Upper lobe of left lung (tissue), 6 donors: ENCODE results near the gene BTBD10. TPM values are rescaled to one million over a fixed set of nuclear protein-coding genes. Genes with fewer than 3 reads are reported as not detected.

Experiments used
- ATAC-seq, 2 donors: fragments of 200-7000 bp; cut with Tn5 transposase; one replicate each; pipeline ENCODE4 v1.9.1; 2022; ENCODE audit warnings: mild to moderate bottlenecking in 2 of 2, moderate library complexity in 2 of 2; ENCODE audit not compliant: low FRiP score in 2 of 2
- DNase-seq, 2 donors: peaks; one replicate each; pipeline ENCODE4 v3.0.0-alpha.2; 2019 to 2020
- H3K27ac ChIP-seq, 4 donors: fragments of 200-600 bp; sonication (generic); one replicate each; pipeline ENCODE4 v1.5.1; 2016 to 2019
- H3K27me3 ChIP-seq, 4 donors: fragments of 200-600 bp; sonication (generic); one replicate each; pipeline ENCODE4 v1.5.1; 2017 to 2019
- H3K36me3 ChIP-seq, 4 donors: fragments of 200-600 bp; sonication (generic); one replicate each; pipeline ENCODE4 v1.5.1; 2016 to 2019
- H3K4me1 ChIP-seq, 4 donors: fragments of 200-600 bp; sonication (generic); one replicate each; pipeline ENCODE4 v1.5.1; 2018 to 2019
- H3K4me3 ChIP-seq, 4 donors: fragments of 200-600 bp; sonication (generic); one replicate each; pipeline ENCODE4 v1.5.1; 2017 to 2019; ENCODE audit warnings: mild to moderate bottlenecking in 2 of 4, moderate library complexity in 1 of 4
- H3K9me3 ChIP-seq, 4 donors: fragments of 200-600 bp; sonication (generic); one replicate each; pipeline ENCODE4 v1.5.1; 2018 to 2019
- EP300 ChIP-seq, 4 donors: sonication (generic); formaldehyde crosslinking; IDR thresholded peaks; one replicate each; pipeline ENCODE4 v1.5.1; 2017; ENCODE audit warnings: antibody characterized with exemption in 4 of 4, control low read depth in 2 of 4
- POLR2A ChIP-seq, 4 donors: fragments of 450-650 bp; IDR thresholded peaks; one replicate each; pipeline ENCODE4 v1.5.1; 2016 to 2017; ENCODE audit warnings: antibody characterized with exemption in 4 of 4, mild to moderate bottlenecking in 2 of 4
- POLR2AphosphoS5 ChIP-seq, 2 donors: sonication (generic); formaldehyde crosslinking; IDR thresholded peaks; one replicate each; pipeline ENCODE4 v1.5.1; 2017; ENCODE audit warnings: antibody characterized with exemption in 2 of 2
- WGBS, 2 donors: methylation state at CpG; one replicate each; pipeline ENCODE4 v1.1.5; 2017 to 2018; 5-methylcytosine and 5-hydroxymethylcytosine counted together
- total RNA-seq, 6 donors: library from RNA; depleted of rRNA in 4 of 6; stranded (reverse); fragments of >200 nt in 4 of 6; gene quantifications; one replicate each; pipeline versions ENCODE4 v1.1.0 to v1.2.1, GENCODE V29; 2016 to 2021
- TF ChIP-seq, protein P1 (sequence below), 6 experiments: fragments of 450-650 bp in 4 of 6; fragments of 200-600 bp in 2 of 6; sonication (generic) in 2 of 6; IDR thresholded peaks; one replicate each; pipeline ENCODE4 v1.5.1; 2016 to 2019; ENCODE audit warnings: antibody characterized with exemption in 6 of 6
- donor health status: DM: no; HTN: no; CAD: no; lungs with moderate emphysema.
- donor health status: DM: no; HTN: yes; CAD: no; lungs with severe emphysema.

The BTBD10 gene
- total RNA-seq, 6 donors from 2014 or later: 10.7 to 62.9 (median 26.6) TPM

DNA sequence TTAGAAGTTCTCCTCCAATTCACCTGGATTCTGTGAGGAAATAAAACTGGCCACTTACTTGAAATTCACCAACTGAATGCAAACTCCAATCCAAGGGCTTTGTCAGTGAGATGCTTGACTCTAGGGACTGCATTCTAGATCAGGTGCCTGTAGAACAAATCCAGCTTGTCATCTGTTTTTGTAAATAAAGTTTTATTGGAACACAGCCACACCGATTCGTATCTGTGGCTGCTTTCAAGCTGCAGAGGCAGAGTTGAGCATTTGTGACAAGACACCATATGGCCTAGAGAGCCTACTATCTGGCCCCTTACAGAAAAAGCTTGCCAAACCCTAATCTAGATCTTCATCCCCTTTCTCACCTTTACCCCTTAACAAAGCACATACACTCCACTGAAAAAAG lies 82.3 kb downstream of the BTBD10 start:
- H3K27ac ChIP-seq: no peak overlapping the region
- 94 to 97% methylated on average over 2 of the region's 2 CpGs for WGBS, 2 donors
- no peak overlapping the region for H3K4me3 ChIP-seq
- DNase-seq (no peak), ATAC-seq (no peak)
- H3K9me3 ChIP-seq: no peaks in the 10 kb centered on the region
- TF ChIP-seq POLR2A (IDR thresholded peaks at IDR 0.05) (no peak), POLR2AphosphoS5 (IDR thresholded peaks at IDR 0.05) (no peak), EP300 (IDR thresholded peaks at IDR 0.05) (no peak)
- TF ChIP-seq, protein P1, sequence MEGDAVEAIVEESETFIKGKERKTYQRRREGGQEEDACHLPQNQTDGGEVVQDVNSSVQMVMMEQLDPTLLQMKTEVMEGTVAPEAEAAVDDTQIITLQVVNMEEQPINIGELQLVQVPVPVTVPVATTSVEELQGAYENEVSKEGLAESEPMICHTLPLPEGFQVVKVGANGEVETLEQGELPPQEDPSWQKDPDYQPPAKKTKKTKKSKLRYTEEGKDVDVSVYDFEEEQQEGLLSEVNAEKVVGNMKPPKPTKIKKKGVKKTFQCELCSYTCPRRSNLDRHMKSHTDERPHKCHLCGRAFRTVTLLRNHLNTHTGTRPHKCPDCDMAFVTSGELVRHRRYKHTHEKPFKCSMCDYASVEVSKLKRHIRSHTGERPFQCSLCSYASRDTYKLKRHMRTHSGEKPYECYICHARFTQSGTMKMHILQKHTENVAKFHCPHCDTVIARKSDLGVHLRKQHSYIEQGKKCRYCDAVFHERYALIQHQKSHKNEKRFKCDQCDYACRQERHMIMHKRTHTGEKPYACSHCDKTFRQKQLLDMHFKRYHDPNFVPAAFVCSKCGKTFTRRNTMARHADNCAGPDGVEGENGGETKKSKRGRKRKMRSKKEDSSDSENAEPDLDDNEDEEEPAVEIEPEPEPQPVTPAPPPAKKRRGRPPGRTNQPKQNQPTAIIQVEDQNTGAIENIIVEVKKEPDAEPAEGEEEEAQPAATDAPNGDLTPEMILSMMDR (IDR thresholded peaks at IDR 0.05): no peak
- H3K4me1 ChIP-seq: peaks cover 0 to 3% (median 0%) of the 10 kb centered on the region in 4 donors
- H3K27me3 ChIP-seq: no peaks in the 10 kb centered on the region
- H3K36me3 ChIP-seq: peaks cover 17 to 87% (median 56%) of the 10 kb centered on the region in 4 donors

DNA sequence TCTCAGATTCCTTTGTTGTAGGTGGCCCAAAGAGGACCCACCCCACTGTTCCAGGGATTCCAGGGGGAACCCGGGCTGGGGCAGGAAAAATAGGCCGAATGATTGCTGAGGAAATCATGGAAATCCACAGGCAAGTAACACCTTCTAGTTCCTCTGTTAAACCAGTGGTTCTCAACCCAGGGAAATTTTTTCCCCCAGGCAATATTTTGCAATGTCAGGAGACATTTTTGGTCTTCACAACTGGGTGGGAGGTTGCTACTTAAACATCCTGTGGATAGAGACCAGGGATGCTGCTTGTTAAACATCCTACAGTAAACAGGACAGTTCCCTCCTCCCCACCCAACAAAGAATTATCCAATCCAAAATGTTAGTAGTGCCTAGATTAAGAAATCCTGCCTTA lies 84.7 kb downstream of the BTBD10 start:
- Histone ChIP-seq H3K4me3 (no peak overlapping the region), H3K4me1 (peaks cover 0 to 3% (median 0%) of the 10 kb centered on the region in 4 donors), H3K27me3 (no peaks in the 10 kb centered on the region), H3K9me3 (no peaks in the 10 kb centered on the region), H3K27ac (no peak overlapping the region), H3K36me3 (peaks cover 34 to 98% (median 70%) of the 10 kb centered on the region in 4 donors)
- 89 to 93% methylated on average over 2 of the region's 2 CpGs for WGBS, 2 donors
- DNase-seq: no peak
- TF ChIP-seq, protein P1 (IDR thresholded peaks at IDR 0.05): no peak
- TF ChIP-seq POLR2AphosphoS5 (IDR thresholded peaks at IDR 0.05): no peak
- TF ChIP-seq EP300 (IDR thresholded peaks at IDR 0.05): no peak
- no peak for TF ChIP-seq POLR2A (IDR thresholded peaks at IDR 0.05)
- no peak for ATAC-seq

DNA sequence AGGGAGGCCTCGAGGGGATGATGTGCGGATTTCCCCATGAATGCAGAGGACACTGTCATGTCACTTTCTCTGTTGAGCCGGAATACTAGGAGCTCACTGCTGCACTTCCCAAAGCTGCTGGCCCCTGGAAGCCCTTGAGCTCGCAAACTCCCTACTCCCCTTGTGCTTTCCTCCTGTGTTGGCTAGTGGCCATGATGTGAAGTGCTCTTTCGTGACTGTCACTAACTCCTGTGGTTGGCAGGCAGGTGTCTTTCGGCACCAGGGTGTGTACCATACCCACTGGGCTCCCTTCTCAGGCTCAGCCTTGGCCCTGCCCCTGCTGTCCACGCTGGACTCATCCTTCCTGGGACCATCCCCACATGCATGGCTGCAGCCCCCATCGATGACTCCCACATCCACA lies 86.2 kb downstream of the BTBD10 start:
- no peak for DNase-seq
- WGBS, 2 donors: 91 to 92% methylated on average over 8 of the region's 8 CpGs

DNA sequence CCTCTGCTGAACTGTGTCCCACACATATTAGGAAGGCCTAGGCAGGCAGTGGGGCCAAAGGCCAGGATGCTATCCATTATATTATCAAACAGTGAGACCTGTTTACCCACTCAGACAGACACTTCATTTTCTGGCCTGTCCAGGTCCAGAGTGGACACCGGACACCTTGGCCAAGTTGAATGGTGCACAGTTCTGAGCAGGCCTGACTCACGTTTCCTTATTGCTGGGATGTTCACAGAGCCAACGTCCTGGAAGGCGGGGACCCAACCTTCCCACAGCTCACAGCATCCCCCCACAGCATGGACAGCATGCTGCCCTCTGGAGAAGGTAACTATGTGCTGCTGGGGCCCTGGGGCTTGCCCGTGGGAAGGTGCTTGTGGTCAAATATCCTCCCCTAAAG lies 86.6 kb downstream of the BTBD10 start:
- H3K27ac ChIP-seq: no peak overlapping the region
- no peaks in the 10 kb centered on the region for H3K27me3 ChIP-seq
- 82 to 89% methylated on average over 3 to 5 of the region's 5 CpGs for WGBS, 2 donors
- no peaks in the 10 kb centered on the region for H3K9me3 ChIP-seq
- no peak for DNase-seq
- ATAC-seq: no peak
- H3K36me3 ChIP-seq: peaks cover 34 to 98% (median 73%) of the 10 kb centered on the region in 4 donors
- TF ChIP-seq POLR2AphosphoS5 (IDR thresholded peaks at IDR 0.05) (no peak), EP300 (IDR thresholded peaks at IDR 0.05) (no peak)
- TF ChIP-seq, protein P1 (IDR thresholded peaks at IDR 0.05): no peak
- H3K4me1 ChIP-seq: peaks cover 0 to 3% (median 0%) of the 10 kb centered on the region in 4 donors
- H3K4me3 ChIP-seq: no peak overlapping the region

More for the DNA sequence above, 86.2 kb downstream of the BTBD10 start:
- TF ChIP-seq, protein P1 (IDR thresholded peaks at IDR 0.05): no peak
- no peak for TF ChIP-seq EP300 (IDR thresholded peaks at IDR 0.05)
- TF ChIP-seq POLR2A (IDR thresholded peaks at IDR 0.05): no peak
- TF ChIP-seq POLR2AphosphoS5 (IDR thresholded peaks at IDR 0.05): no peak
- H3K9me3 ChIP-seq: no peaks in the 10 kb centered on the region
- H3K4me3 ChIP-seq: no peak overlapping the region
- peaks cover 36 to 98% (median 74%) of the 10 kb centered on the region in 4 donors for H3K36me3 ChIP-seq
- peaks cover 0 to 3% (median 0%) of the 10 kb centered on the region in 4 donors for H3K4me1 ChIP-seq
- H3K27me3 ChIP-seq: no peaks in the 10 kb centered on the region
- no peak overlapping the region for H3K27ac ChIP-seq
- no peak for ATAC-seq

DNA sequence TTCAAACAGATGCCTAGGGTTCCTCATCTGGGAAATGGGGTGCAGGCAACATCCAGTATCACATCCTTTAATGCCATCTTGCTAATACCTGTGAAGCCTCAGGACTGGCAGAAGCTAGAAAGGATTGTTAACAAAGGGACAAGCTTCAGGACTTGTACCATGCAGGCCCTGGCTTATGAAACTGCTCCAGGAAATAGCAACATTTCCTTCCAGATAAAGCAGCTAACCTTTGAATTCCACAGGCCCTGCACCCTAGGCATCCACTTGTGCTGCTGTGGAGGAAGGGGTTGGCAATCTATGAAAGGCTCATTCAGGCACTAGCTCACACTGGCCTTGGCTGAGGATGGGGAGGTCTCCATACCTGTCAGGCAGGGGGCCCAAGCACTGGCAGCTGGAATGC lies 87.2 kb downstream of the BTBD10 start:
- Histone ChIP-seq H3K4me1 (peaks cover 0 to 3% (median 0%) of the 10 kb centered on the region in 4 donors), H3K27ac (no peak overlapping the region), H3K36me3 (peaks cover 40 to 98% (median 72%) of the 10 kb centered on the region in 4 donors), H3K27me3 (no peaks in the 10 kb centered on the region), H3K4me3 (no peak overlapping the region), H3K9me3 (no peaks in the 10 kb centered on the region)
- TF ChIP-seq EP300 (IDR thresholded peaks at IDR 0.05): no peak
- TF ChIP-seq POLR2A (IDR thresholded peaks at IDR 0.05): no peak
- TF ChIP-seq, protein P1 (IDR thresholded peaks at IDR 0.05): no peak
- no peak for TF ChIP-seq POLR2AphosphoS5 (IDR thresholded peaks at IDR 0.05)
- ATAC-seq (no peak), DNase-seq (no peak)
